ENCODE measurements around the gene FUT3.

DNA sequence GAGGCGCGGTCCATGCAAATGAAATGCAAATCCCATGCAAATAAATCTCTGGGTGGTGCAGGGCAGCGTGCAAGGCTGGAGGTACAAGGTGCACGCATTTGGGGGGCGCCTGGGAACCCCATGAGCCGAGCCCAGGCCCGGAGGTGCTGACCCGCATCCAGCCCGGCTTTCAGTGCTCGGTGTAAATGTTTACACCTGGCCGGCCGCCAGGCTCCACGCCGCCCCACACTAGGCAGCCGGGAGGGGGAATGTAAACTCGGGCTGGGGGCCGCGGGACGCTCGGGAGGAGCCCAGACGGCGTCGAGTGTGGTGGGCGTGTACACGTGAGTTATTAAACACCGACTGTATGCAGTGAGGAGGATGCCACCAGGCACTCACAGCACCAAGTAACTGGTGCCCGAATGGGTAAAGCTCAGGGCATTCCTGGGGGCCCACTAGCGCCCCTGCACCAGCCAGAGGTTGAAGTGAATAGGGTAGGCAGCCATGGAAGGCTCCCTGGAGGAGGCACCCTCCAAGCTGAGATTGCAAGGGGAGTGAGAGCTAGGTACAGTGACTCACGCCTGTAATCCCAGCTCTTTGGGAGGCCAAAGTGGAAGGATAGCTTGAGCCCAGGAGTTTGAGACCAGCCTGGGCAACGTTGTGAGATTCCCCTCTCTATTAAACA, 28.9 kb downstream of the FUT3 start:
- TF ChIP-seq, protein P1, sequence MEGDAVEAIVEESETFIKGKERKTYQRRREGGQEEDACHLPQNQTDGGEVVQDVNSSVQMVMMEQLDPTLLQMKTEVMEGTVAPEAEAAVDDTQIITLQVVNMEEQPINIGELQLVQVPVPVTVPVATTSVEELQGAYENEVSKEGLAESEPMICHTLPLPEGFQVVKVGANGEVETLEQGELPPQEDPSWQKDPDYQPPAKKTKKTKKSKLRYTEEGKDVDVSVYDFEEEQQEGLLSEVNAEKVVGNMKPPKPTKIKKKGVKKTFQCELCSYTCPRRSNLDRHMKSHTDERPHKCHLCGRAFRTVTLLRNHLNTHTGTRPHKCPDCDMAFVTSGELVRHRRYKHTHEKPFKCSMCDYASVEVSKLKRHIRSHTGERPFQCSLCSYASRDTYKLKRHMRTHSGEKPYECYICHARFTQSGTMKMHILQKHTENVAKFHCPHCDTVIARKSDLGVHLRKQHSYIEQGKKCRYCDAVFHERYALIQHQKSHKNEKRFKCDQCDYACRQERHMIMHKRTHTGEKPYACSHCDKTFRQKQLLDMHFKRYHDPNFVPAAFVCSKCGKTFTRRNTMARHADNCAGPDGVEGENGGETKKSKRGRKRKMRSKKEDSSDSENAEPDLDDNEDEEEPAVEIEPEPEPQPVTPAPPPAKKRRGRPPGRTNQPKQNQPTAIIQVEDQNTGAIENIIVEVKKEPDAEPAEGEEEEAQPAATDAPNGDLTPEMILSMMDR (IDR thresholded peaks at IDR 0.05; ENCODE audit: low read length), result no peak
- no peak for TF ChIP-seq EZH2 (IDR thresholded peaks at IDR 0.05; ENCODE audit: borderline replicate concordance, low read length)

All from OCI-LY1 (cell line).